GM12892 (cell line): ENCODE data around the gene DHRS11.

Source experiments
- DNase-seq: peaks from one replicate; pipeline ENCODE4 v3.0.0; 2011; ENCODE audit not compliant: insufficient read length
- FAIRE-seq: peaks from 2 replicates; lab custom pipeline; 2011; peaks lifted over from hg19 to GRCh38; lab: Jason Lieb, UNC
- POLR2A ChIP-seq: IDR thresholded peaks from 2 replicates; pipeline ENCODE4 v1.6.1; 2011; ENCODE audit warnings: low read depth, low read length, control low read depth
- POLR2AphosphoS5 ChIP-seq: IDR thresholded peaks from 2 replicates; pipeline ENCODE4 v1.6.1; 2011; ENCODE audit warnings: low read depth, low read length, control low read depth
- TAF1 ChIP-seq: IDR thresholded peaks from 2 replicates; pipeline ENCODE4 v1.6.1; 2011; ENCODE audit warnings: low read depth, mild to moderate bottlenecking, control low read depth, low read length, borderline replicate concordance

The DHRS11 gene

GRCh38 chr17:36627101-36627500, 35.4 kb downstream of the DHRS11 start:
- DNase-seq: no peak
- FAIRE-seq: no peak
- TF ChIP-seq TAF1 (no peak), POLR2AphosphoS5 (no peak), POLR2A (no peak)

DNA sequence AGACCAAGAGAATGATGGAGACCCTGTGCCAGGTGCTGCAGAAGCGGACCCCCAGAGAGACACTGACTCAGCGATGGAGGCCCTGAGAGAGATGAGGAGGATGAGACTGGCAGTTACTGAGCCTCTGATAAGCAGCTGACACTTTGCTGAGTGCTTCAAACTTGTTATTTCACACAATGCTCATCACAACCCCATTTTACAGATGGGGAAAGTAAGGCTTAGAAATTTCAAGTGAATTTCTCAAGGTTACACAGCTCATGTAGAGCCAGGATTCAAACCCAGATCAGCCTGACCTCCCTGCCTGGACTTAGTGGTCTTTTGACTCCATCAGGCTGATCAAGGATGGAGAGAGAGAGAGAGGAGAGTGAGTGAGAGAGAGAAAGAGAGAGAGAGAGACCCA, 36.9 kb downstream of the DHRS11 start:
- TF ChIP-seq POLR2AphosphoS5 (no peak), TAF1 (no peak), POLR2A (no peak)
- no peak for FAIRE-seq
- DNase-seq: no peak

DNA sequence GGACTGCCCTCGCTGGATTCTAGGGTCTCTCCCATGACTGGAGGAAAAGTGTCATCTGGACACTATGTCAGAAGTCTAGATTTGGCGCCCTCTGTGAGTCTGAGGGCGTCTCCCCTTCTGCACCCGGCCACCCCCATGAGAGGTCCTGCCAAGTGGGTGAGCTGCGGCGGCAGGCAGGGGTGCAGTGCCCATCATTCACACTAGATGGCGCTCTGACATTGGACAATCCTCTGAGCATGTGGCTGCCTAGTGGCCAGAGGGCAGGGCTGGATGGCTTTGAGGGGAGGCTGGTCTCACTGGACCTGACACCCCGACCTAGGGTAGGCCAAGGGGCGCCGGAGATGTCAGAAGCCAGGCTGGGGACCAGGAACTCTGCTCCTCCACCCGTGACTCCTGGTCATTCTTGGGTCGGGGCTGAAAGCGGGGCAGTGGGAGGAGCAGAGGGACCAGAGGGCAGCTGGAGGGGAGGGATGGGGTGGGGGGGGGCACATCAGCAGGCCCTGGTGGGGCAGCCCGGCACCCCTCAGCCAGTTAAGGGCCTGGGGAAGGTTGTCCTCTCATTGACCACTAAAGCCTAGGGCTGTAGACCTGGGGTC, 37.7 kb downstream of the DHRS11 start:
- no peak for FAIRE-seq
- DNase-seq: peak; percentile 77
- TF ChIP-seq POLR2AphosphoS5: no peak
- TF ChIP-seq POLR2A: no peak
- no peak for TF ChIP-seq TAF1

DNA sequence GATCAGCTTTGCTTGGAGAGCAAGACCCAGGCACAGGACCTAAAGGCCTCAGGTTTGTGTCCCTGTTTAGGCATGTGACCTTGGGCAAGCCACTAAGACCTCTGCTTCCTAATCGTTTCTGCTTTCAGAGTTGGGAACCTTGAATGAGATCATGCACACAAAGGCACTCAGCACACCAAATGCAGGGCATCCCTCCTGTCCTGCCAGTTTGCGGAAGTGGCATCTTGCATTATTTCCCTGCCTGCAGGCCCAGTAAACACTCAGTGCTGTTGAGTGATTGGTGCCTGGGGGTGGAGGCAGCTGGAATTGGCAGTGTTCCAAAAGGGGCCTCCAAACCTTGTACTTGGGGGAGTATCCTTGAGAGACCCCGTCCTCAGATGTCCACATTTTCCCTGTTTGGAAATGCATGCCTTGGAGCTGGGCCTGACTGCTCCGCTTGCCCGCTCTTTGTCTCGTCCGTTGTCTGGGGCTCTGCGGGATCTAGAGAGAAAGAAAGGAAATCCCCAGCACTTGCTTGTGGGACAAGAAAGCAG, 38.4 kb downstream of the DHRS11 start:
- FAIRE-seq: no peak

DNA sequence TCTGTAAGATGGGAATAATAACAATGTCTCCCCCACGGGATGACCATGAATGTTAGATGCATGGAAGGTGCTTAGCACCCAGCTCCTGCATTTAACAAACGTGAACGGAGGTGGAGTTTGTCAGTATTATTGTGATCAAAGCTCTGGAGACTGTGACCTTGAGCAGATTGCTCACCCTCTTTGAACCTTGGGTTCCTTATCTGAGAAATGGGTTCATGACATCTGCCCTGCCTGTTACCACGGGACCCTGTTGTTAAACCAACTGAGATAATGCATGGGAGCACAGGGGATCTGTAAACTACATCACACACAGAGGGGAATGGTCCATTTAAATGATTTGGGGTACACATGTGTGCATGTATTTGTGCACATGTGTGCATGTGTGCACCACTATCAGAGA, 39.3 kb downstream of the DHRS11 start:
- TF ChIP-seq TAF1: no peak
- no peak for TF ChIP-seq POLR2A
- TF ChIP-seq POLR2AphosphoS5: no peak
- DNase-seq: no peak
- no peak for FAIRE-seq

More for the DNA sequence above, 38.4 kb downstream of the DHRS11 start:
- no peak for DNase-seq
- TF ChIP-seq POLR2AphosphoS5 (no peak), TAF1 (no peak)

- FAIRE-seq (no peak), DNase-seq (no peak)
- no peak for TF ChIP-seq POLR2A
- TF ChIP-seq TAF1: no peak
- TF ChIP-seq POLR2AphosphoS5: no peak
Measured at GRCh38 chr17:36632916-36633771, 41.5 kb downstream of the DHRS11 start.

GRCh38 chr17:36640346-36640745, 48.7 kb downstream of the DHRS11 start:
- DNase-seq (no peak), FAIRE-seq (no peak)
- TF ChIP-seq TAF1 (no peak), POLR2AphosphoS5 (no peak), POLR2A (no peak)

DNA sequence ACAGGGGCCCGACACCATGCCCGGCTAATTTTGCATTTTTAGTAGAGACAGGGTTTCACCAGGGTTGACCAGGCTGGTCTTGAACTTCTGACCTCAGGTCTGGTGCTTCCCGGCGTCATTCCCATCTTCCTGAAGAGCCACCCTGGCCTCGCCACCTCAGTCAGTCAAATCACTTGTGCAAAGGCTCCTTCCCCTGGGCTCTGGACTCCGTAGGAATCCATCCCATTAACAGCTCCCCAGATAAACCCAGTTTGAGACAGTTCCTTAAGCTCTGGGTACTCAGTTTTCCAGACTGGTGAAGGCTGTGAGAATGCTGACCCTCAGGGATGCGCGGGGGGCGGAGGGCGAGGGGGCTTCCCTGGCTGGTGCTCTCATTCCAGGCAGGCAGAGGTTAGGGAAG, 49.2 kb downstream of the DHRS11 start:
- FAIRE-seq: no peak
- no peak for DNase-seq
- TF ChIP-seq POLR2A (no peak), POLR2AphosphoS5 (no peak), TAF1 (no peak)

GRCh38 chr17:36641331-36641876, 49.7 kb downstream of the DHRS11 start:
- TF ChIP-seq TAF1: no peak
- no peak for TF ChIP-seq POLR2AphosphoS5
- no peak for TF ChIP-seq POLR2A
- DNase-seq: no peak
- FAIRE-seq: no peak

- DNase-seq: no peak
- TF ChIP-seq POLR2A (no peak), TAF1 (no peak), POLR2AphosphoS5 (no peak)
Measured at GRCh38 chr17:36641877-36642845, 50.5 kb downstream of the DHRS11 start.

DNA sequence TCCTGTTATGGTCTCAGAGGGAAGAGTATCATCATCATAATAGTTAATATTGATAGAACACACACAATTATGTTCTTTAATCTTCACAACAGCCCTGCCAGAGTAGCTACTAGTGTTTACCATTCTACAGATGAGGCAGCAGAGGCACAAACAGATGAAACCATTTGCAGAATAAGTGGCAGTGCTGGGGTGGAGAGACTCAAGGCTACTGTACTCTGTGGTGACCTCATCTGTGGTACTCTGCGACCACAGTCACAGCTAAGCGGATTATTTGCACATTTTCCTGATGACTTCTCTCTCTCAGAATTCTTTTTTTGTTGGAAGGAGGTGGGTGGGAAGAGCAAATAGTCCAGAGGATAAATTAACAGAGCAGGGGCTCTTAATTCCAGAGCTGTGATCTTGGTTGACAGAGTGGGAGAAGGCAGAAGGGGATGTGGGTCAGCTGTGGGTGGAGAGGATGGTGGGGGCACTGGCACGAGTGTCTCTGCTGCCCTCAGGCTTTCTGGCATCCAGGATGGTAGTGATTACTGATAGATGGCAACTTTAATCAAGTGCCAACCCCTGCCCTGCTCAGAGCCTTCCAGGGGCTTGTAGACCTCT, 51.5 kb downstream of the DHRS11 start:
- FAIRE-seq (no peak), DNase-seq (no peak)
- TF ChIP-seq TAF1 (no peak), POLR2A (no peak), POLR2AphosphoS5 (no peak)

More at GRCh38 chr17:36641877-36642845, 50.5 kb downstream of the DHRS11 start:
- no peak for FAIRE-seq
